K562 (cell line): Measurements from ENCODE around the gene INHBE. TPM values are rescaled to one million over a fixed set of nuclear protein-coding genes. Genes with fewer than 3 reads are reported as not detected.

ENCODE experiments used
- CBX8 ChIP-seq: fragments of 200-600 bp; sonication (generic); IDR thresholded peaks from 2 replicates; pipeline ENCODE4 v1.6.1; 2012; ENCODE audit warnings: borderline replicate concordance, mixed run types, low read depth, mild to moderate bottlenecking, moderate library complexity, mixed read lengths, low read length, control low read depth, inconsistent platforms; ENCODE audit not compliant: poor library complexity, severe bottlenecking; ENCODE audit errors: extremely low read depth
- CC2D1A ChIP-seq: fragments of 450-650 bp; IDR thresholded peaks from 2 replicates; pipeline ENCODE4 v1.6.1; 2017; ENCODE audit warnings: mild to moderate bottlenecking
- E2F8 ChIP-seq: fragments of 450-650 bp; IDR thresholded peaks from 2 replicates; pipeline ENCODE4 v1.7.1; 2018; ENCODE audit warnings: mild to moderate bottlenecking, low read depth; ENCODE audit not compliant: partially characterized antibody
- ELF2 ChIP-seq: fragments of 250-450 bp; sonication (Bioruptor Pico); IDR thresholded peaks from 2 replicates; pipeline ENCODE4 v1.5.0; 2021; ENCODE audit warnings: mild to moderate bottlenecking
- FOXJ2 ChIP-seq: fragments of 200-800 bp; sonication (Bioruptor generic); IDR thresholded peaks from 2 replicates; pipeline ENCODE4 v1.6.1; 2016; ENCODE audit warnings: missing genetic modification characterization, missing compliant biosample characterization
- FOXO4 ChIP-seq: fragments of 450-650 bp; formaldehyde crosslinking; IDR thresholded peaks from 2 replicates; pipeline ENCODE4 v1.4.0; 2020; ENCODE audit warnings: mild to moderate bottlenecking, moderate library complexity
- ILK ChIP-seq: fragments of 450-650 bp; IDR thresholded peaks from 2 replicates; pipeline ENCODE4 v1.6.1; 2016; ENCODE audit warnings: missing genetic modification characterization, low read depth, mild to moderate bottlenecking, missing compliant biosample characterization, moderate library complexity, borderline replicate concordance
- KLF6 ChIP-seq: fragments of 250-450 bp; sonication (Bioruptor Pico); IDR thresholded peaks from 2 replicates; pipeline ENCODE4 v1.4.0; 2020; ENCODE audit warnings: mild to moderate bottlenecking, moderate library complexity, borderline replicate concordance
- NCOA2 ChIP-seq, 2 experiments: fragments of 450-650 bp; IDR thresholded peaks; 2 replicates each; pipeline ENCODE4 v1.6.1; 2018; ENCODE audit warnings: mild to moderate bottlenecking in 2 of 2, moderate library complexity in 1 of 2; ENCODE audit not compliant: partially characterized antibody in 2 of 2
- NFIC ChIP-seq: fragments of 450-650 bp; IDR thresholded peaks from 2 replicates; pipeline ENCODE4 v1.6.1; 2017; ENCODE audit warnings: mild to moderate bottlenecking, inconsistent platforms
- RCOR1 ChIP-seq, 2 experiments: IDR thresholded peaks; 2 replicates each; pipeline ENCODE4 v1.6.1; 2012; ENCODE audit warnings: low read depth in 2 of 2, low read length in 2 of 2, borderline replicate concordance in 1 of 2, improper control_type of control experiment in 1 of 2
- SAP30 ChIP-seq: fragments of 200-600 bp; sonication (generic); IDR thresholded peaks from 2 replicates; pipeline ENCODE4 v1.6.1; 2012; ENCODE audit warnings: borderline replicate concordance, low read depth, mild to moderate bottlenecking, moderate library complexity, low read length, control low read depth, inconsistent platforms; ENCODE audit not compliant: insufficient read depth, poor library complexity, severe bottlenecking
- SMAD4 ChIP-seq: fragments of 250-450 bp; sonication (Bioruptor Pico); conservative IDR thresholded peaks from 2 replicates; pipeline ENCODE4 v1.8.0; 2021; ENCODE audit warnings: inconsistent platforms, mild to moderate bottlenecking, moderate library complexity
- SP1 ChIP-seq: sonication (generic); formaldehyde crosslinking; IDR thresholded peaks from 2 replicates; pipeline ENCODE4 v1.8.1; 2022; ENCODE audit warnings: mild to moderate bottlenecking, missing genetic modification reagents
- SPI1 ChIP-seq: IDR thresholded peaks from 2 replicates; pipeline ENCODE4 v1.6.1; 2011; ENCODE audit warnings: low read depth, low read length, control low read depth, borderline replicate concordance
- polyA plus RNA-seq, 8 experiments: library from polyadenylated mRNA; depleted of rRNA in 4 of 8; stranded (reverse) in 5 of 8; unstranded in 3 of 8; fragments of >200 nt; fragmentation: Nextera tagmentation in 2 of 8; fragmentation: Illumina TruSeq in 1 of 8; extraction: Ambion mirVana in 2 of 8; extraction: Trizol in 1 of 8; gene quantifications; 2 replicates each; pipeline versions ENCODE4 v1.2.1 to v1.2.3, GENCODE V29; 2011 to 2014; ENCODE audit warnings: inconsistent platforms in 1 of 8, missing spikeins in 1 of 8
- total RNA-seq, 7 experiments: library from RNA; depleted of rRNA in 6 of 7; stranded (reverse); fragments of >200 nt in 6 of 7; fragmentation: Illumina TruSeq in 2 of 7; extraction: Trizol in 2 of 7; gene quantifications; 2 replicates each; pipeline versions ENCODE4 v1.2.1 to v1.2.3, GENCODE V29; 2011 to 2021; ENCODE audit warnings: low replicate concordance in 1 of 7
- TF ChIP-seq, protein P1 (sequence below): sonication (generic); formaldehyde crosslinking; IDR thresholded peaks from 2 replicates; pipeline ENCODE4 v1.8.0; 2022; ENCODE audit warnings: mild to moderate bottlenecking, missing genetic modification reagents

INHBE gene
- total and polyA plus RNA-seq, 9 of the 15 experiments (the other 6 are each of a cell fraction or from before 2014, with no cell fraction given), result 0.94 to 9.9 (median 7.3) TPM

DNA sequence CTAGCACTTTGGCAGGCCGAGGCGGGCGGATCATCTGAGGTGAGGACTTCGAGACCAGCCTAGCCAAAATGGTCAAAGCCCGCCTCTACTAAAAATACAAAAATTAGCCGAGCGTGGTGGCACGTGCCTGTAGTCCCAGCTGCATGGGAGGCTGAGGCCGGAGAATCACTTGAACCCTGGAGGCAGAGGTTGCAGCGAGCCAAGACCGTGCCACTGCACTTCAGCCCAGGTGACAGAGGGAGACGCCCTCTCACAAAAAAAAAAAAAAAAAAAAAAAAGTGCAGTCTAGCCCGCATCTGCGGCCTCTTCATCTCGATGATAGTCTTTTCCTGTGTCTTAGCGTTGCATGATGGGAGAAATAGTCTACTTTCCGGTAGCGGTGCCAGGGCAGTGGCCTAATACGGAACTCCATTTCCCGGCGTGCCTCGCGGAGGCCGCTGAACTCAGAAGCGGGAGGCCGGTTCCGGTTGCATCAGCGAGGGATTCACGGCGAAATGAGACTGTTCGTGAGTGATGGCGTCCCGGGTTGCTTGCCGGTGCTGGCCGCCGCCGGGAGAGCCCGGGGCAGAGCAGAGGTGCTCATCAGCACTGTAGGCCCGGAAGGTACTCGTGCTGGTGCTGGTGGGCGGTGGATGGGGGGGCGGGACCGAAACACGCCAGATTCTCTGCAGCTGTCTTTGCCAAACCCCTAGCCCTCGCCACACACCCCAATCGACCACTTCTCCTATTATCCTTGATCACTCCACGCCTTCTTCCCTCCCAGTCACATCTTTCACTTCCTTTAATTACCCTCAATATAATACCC is 32.7 kb downstream of the INHBE start, which contains the start of gene MARS1 (continued):
- TF ChIP-seq FOXO4 (CRISPR knock-in tag), result no peak
- no peak; the same call in 1 of the 2 replicates for TF ChIP-seq SMAD4 (CRISPR knock-in tag)
- no peak for TF ChIP-seq ILK (tag)
- peak; percentile 70; the same call in 1 of the 2 replicates for TF ChIP-seq KLF6 (CRISPR knock-in tag)
- peak; percentile 52; the same call in 1 of the 2 replicates for TF ChIP-seq SP1 (CRISPR knock-in tag)
- peak; percentile 69; the same call in 1 of the 2 replicates for TF ChIP-seq FOXJ2 (tag)
- 0 out of 4 replicates have a peak, but pooled peaks of 1 of the 2 experiments have one; percentile 16 for TF ChIP-seq RCOR1 (IDR thresholded peaks at IDR 0.05; ENCODE audit: borderline replicate concordance in 1 of 2, low read depth in 2 of 2, low read length in 2 of 2)
- no peak for TF ChIP-seq CBX8
- TF ChIP-seq SPI1, result peak; percentile 73
- TF ChIP-seq ELF2 (CRISPR knock-in tag), result 0 out of 2 replicates have a peak, but pooled peaks have one; percentile 44
- peak; percentile 84 for TF ChIP-seq SAP30
- no peak for TF ChIP-seq NCOA2 (IDR thresholded peaks at IDR 0.05; ENCODE audit: partially characterized antibody in 2 of 2)
- TF ChIP-seq, protein P1, sequence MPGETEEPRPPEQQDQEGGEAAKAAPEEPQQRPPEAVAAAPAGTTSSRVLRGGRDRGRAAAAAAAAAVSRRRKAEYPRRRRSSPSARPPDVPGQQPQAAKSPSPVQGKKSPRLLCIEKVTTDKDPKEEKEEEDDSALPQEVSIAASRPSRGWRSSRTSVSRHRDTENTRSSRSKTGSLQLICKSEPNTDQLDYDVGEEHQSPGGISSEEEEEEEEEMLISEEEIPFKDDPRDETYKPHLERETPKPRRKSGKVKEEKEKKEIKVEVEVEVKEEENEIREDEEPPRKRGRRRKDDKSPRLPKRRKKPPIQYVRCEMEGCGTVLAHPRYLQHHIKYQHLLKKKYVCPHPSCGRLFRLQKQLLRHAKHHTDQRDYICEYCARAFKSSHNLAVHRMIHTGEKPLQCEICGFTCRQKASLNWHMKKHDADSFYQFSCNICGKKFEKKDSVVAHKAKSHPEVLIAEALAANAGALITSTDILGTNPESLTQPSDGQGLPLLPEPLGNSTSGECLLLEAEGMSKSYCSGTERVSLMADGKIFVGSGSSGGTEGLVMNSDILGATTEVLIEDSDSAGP (CRISPR knock-in tag), result no peak
- TF ChIP-seq E2F8, result peak; percentile 69
- no peak for TF ChIP-seq NFIC
- TF ChIP-seq CC2D1A, result peak; percentile 63; the same call in 1 of the 2 replicates
